Umbilical cord (tissue), 2 donors: ENCODE results near the gene GLYR1. TPM values are rescaled to one million over a fixed set of nuclear protein-coding genes. Genes with fewer than 3 reads are reported as not detected.

Experiments
- DNase-seq: peaks from one replicate; pipeline ENCODE4 v3.0.0-alpha.2; 2015; ENCODE audit warnings: low spot score
- total RNA-seq: library from RNA; depleted of rRNA; stranded (reverse); fragments of >200 nt; gene quantifications from one replicate; pipeline ENCODE4 v1.2.3, GENCODE V29; 2014; ENCODE audit warnings: low replicate concordance; ENCODE audit not compliant: insufficient read depth

The GLYR1 gene
- total RNA-seq, 1 donor from 2014 or later, result 28.6 TPM

DNA sequence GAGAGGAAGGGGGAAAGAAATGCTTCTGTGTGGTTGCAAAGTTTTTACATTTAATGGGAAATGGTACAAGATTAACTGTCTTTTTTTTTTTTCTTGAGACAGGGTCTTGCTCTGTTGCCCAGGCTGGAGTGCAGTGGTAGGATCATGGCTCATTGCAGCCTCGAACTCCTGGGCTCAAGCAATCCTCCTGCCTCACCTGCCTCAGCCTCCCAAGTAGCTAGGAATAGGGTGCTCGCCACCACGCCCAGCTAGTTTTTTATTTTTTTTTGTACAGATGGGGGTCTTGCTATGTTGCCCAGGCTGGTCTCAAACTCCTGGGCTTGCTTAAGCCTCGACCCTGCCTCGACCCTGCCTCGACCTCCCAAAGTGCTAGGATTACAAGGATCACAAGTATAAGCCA, 40.8 kb downstream of the GLYR1 start:
- DNase-seq, result peak; percentile 61

DNA sequence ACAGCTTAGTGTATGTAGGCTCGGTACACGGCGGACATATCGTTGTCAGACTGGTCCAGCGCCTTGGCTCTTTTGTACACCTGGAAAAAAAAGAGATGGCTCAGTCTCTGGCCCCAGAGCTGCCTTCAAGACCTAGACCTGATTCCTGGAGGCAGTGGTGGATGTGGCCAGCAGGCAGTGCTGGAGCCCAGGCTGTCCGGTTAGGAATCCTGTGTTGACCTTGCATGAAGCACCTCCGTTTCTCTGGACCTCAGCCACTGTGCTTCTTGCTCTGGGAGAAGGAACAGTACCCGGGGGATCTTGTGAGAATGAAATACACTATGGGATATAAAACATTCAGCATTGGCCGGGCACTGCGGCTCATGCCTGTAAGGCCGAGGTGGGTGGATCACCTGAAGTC, 41.9 kb downstream of the GLYR1 start:
- DNase-seq, result peak; percentile 24

DNA sequence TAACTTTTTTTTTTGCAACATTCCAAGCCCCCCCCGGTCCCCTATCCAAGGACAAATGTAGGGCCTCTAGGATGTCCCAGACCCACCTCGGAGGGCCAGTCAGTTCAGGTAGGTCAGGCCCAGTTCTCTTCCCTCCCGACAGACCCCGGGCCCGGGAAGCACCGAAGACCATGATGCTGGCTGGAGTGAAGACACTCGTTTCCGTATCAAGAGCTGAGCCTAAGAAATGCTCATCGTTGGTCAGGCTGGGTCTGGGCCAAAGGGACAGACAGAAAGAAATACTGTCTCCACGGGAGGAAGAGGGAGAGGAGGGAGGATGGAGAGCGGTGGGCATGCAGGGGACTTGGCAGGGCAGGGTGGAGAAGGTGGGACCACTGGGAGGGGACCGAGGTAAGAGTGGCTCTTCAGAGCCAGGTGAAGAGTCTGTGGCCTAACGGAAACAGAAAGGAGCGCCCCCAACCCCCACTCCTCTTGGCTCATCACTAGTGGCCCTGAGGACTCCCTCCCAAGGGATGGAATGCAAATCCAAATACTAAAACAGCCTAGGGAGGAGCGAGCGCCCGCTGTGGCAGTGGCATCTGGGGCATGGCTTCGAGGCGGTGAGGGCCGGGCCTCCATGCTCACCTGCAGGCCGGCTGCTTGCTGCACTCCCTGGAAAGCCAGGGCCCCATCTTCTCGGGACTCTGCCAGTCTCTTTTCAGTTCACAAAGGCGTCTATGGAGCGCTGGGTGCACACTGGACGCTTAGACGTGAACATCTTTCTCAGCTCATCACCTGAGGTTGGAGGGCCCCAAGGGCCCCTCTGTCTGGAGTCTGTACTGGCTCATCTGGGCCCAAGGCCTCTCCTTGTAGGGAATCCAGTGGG, 43.0 kb downstream of the GLYR1 start:
- DNase-seq, result peak; percentile 72

DNA sequence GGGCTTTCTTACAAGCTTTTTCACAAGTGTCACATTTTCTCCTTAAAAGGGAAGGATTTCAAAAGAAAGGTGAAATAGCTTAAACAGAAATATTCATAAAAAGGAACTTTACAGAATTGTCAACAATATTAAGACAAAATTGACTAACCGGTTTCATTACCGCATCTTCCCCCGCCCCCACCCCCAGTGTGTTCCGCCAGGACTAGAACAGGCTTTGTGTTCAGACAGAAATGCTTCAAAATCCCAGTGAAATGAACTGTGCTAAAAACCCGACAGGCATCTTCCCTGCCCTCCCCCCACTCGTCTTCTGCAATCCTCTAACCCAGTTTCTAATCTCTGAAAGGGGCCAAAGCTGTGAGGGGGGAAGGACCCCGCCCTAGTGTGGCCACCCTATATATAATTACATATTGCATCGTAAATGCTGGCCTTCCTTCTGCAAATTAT, 43.7 kb downstream of the GLYR1 start:
- peak; percentile 77 for DNase-seq

DNA sequence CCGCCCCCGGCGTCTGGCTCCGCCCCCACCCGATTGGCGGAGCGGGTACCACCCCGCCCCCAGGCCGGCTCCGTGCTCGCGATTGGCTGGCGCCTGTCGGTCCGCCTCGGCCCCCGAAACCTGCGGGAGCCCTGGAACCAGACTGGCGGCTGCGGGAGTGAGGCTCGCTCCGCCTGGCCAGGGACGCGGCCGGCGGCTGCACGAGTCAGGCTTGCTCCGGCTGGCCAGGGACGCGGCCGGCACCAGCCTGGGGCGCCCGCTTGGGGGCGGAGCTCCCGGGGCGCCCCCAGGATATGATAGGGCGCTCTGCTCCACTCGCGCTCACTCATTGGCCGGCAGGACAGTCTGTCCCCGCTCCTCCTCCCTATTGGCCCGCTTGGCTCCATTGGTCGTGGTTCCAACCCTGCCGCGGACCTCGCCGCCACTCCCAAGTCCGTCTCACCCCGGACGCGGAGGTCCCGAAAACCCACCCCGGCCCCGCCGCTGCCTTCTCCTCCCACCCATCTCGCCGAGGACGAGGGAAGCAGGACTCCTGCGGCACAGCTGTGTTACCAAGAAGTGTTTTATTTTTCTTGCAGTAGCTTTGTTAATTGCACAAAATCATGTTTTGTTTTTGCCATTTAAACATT, 44.3 kb downstream of the GLYR1 start:
- DNase-seq, result peak; percentile 98

DNA sequence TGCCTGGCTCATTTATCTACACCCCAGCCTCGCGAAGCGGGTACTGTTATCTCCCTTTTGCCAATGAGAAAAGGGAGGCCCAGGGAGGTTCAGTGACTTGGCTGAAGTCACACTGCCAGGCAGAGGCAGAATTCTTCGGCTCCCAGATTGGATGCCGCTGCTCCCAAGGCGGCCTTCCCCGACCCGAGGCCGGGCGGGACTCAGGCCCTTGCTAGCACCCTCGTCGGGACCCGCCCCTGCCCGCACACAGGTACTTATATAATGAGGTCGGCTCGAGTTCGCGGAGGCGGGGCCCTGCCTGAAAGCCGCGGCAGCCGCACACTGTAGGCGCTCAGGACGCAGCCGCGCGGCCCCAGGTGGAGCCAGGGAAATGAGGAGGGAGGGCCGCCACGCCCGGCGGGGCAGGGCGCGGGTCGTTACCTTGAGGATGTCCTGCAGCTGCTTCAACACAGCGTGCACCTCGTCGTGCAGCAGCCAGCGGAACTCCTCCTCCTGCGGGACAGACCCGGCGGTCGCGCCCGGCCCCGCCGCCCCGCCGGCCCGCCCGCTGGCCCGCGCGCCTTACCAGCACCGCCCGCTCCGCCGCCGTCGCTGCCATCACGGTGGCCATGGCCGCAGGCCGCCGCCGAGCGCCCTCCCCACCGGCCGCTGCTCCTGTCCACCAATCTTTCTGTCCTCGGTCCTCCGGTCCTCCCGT, 45.0 kb downstream of the GLYR1 start, which contains the start of gene ROGDI:
Gene ROGDI (minus strand): TSS at position 672 of the 697 bp plus-strand sequence. CDS start 62 bp downstream, at position 610.
- peak; percentile 69 for DNase-seq

DNA sequence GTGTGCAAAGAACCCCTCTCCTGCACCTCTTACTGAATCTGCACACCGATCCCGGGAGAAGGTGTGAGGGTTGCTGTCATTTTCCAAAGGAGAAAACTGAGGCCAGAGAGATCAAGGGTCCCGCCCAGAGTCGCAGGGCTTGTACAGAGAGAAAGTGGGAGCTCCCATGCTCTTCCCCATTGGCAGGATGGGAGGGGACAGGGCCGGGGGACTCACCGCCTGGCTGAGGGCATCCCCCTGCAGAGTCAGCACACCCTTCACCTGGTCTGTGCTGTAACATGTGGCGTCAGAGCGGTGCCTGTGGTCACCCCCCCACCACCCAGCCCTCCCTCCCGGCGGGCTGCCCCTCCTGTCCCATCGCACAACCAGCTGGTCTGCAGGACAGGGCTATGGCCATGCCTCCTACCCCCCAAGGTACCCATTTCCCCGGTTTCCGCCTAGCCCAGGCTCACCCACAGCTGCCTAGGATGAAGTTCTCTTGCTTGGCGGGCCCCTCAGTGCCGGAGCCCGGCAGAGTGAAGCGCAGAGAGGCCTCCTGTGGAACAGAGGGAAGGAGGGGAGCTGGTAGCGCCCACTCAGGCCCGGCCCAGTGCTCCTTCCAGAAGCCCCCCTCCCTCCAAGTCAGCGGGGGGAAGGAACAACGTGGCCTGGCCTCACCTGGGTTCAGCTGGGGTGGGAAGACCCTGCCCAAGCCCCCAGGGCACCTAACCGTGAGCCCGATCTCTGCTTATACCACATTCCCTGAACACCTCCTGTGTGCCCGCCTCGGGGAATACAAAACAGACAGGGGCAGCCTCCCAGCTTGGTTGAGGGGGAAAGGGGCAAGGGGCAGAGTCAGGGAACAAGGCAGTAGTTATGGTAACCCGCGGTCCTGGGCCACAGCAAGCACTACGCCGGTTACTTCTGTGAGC, 45.8 kb downstream of the GLYR1 start:
- DNase-seq, result no peak

DNA sequence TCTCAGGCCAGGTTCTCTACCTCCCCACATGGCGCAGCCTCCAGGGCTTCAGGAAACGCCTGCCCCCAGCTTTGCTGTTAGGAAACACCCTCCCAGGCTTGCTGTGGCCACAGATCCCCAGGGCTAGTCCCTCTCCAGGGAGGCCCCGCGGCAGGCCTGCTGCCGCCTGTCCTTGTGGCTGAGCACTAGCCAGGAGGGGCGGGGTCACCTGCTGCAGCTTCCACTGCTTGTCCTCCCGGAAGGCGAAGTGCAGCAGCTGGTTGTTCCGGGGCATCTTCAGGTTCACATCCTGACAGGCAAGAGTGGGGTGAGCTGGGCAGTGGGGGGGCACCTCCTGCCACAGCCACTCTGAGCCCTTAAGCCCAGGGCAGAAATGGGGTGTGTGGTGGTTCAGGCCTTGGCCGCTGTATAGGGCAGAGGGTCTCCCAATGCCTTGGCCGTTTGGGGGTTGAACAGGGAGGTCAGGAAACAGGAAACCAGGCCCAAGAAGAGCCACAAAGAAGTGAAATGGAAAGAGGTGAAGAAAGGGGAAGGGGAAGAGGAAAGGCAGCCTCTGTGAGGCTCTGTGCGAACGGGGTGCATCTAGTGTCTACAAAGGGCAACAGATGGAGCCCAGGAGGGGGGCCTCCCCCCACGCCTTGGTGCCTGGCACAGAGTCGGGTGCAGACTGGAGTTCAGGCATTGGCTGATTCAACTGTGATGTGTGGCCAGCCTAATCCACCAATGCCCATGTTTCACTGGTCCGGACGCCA, 46.6 kb downstream of the GLYR1 start:
- no peak for DNase-seq

DNA sequence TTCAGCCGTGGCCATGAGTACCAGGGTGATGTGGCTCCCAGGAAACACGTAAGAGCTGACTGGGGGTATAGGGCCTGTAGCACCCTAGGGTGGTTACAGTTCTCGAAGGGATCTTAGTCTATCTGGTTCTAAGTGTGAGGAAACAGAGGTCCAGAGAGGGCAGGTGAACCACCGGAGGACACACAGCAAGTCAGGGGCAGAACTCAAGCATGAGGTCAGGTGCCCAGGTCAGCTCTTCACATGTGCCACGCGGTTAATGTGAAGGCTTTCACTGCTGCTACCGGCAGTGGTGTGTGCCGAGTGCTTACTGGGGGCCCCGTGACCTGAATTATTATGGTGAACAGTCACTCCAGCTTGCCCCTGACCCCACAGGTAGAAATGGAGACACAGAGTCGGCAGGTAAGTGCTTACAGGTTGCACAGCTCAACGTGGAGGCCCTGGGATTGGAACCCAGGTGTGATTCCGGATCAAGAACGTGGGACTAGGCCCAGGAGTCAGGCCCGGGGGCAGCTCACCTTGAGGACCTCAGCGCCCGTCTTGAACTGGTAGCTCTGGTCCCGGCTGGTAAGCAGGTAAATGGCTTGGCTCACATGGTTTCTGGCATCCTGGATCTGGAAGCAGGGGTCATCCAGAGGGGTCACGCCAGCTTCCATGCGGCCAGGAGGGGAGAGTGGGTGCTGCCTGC, 47.8 kb downstream of the GLYR1 start:
- no peak for DNase-seq

DNA sequence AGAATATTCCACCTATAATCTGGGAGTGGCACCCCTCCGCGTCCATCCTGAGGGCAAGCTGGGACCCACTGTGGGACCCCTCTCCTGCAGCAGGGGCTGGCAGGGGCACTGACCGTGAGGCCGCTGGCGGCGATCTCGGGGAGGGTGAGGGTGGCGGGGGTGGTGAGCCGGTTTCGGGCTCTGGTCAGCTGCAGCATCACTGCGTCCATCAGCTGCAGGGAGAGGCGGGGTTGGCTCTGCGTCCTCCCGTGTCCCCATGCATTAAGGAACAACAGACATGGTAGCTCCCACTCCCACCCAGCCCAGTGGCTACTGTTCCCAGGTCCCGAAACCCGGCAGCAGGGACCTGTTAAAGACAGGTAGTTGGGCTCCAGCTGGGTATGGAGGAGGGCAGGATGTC, 48.6 kb downstream of the GLYR1 start:
- no peak for DNase-seq

DNA sequence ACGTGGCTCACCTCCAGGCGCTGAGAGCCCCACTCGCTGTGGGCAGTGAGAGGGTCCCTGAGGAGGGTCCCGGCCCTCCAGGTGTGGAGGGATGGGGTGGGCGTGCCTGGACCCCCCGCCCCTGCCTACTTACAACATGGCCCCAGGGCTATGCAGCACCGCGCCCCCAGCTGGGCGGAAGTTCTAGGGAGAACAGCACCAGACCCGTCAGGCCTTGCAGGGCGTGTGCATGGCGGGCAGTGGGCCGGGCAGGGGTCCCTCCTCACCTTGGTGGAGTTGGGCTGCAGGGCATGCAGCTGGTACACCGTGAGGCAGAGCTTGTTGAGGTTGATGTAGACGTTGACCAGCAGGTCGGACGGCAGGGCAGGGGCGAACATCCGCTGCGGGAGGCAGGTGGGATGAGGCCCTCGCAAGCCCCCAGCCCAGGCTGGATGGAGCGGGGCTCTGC, 49.3 kb downstream of the GLYR1 start:
- DNase-seq, result no peak

DNA sequence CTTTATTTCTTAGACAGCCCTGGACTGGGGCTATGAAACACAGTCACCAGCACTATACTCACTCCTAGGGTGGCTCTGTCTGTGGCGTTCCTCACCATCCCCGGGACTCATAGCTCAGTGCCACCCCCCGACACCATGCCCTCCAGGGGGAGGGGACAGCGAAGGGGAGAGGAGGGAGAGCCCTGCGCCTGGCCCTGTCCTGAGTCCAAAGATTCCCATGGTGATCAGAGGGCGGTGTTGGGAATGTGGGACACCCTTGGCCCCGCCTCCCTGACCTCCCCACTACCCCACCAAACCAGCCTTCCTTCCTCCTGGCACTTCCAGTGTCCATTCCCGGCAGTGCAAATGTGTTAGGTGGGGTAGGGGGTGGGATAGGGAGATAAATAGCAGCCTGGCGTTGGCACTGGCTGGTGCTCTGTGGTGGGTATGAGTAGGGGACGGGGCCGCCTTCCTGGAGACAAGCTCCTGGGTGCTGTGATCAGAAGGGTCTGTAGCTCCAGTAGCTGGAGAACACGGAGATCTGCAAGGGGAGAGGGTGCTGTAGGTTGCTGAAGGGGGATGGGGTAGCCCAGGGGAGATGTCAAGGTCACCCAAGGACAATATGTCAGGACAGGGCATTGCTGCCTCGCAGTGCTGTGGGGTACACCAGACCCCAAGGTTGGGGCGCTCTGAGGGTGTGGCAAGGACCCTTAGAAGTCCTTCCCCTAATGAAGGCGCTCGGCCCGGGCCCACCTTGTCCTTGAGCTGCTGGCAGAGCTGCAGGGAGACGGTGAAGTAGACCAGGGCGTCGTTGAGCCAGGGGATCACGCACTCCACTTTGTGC, 49.9 kb downstream of the GLYR1 start:
- DNase-seq, result no peak

DNA sequence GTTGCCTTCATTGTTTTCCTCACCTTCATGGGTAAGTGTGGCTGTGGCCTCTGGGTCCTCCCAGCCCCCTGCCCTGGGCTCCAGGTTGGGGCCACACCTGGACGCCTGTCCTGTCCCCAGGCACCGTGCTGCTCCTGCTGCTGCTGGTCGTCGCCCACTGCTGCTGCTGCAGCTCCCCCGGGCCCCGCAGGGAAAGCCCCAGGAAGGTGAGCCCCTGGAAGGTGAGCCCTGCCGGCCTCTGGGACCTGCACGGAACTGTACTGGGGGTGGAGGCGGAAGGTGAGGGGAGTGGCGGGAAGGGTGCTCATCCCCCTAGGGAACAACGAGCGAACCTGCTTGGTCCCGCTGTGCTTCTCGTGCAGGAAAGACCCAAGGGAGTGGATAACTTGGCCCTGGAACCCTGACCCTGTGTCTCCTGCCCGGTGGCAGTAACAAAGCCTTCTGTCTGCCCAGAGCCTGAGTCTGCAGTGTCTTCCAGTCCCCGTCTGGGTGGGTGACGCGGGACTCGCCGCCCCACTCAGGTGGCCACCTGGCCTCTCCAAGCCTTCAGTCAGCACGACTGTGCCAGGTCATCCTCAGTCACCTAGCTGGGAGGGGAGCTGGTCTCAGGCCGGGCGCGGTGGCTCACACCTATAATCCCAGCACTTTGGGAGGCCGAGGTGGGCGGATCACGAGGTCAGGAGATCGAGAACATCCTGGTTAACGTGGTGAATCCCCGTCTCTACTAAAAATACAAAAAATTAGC, 51.1 kb downstream of the GLYR1 start:
- DNase-seq, result no peak

DNA sequence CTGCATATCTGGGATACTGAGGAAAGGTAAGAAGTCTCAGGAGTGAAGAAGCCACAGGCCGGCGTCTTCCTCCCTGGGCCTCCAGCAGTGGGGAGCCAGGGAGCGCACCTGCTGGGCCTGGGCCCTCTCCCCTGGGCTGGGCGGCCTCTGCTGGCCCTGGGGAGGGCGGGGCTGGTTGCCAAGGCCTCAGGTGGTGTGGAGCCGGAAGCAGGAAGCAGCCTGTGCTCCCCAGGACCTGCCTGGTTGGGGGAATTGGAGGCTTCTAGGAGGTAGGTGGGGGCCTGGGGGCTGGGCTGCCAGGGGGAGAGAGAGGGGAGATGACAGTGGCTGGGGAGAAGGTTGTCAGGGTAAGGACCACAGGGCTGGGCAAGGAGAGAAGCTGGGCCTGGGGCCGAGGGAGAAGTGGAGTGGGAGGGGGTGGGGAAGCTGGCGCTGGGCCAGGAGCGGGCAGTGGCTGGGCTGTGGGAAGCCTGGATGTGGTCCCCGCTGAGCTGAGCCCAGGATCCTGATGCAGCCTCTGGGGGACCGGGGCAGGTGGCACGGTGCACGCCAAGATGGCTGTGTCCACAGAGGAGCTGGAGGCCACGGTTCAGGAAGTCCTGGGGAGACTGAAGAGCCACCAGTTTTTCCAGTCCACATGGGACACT, 51.8 kb downstream of the GLYR1 start, which contains the start of gene SMIM22:
Gene SMIM22 (plus strand): TSS at position 189 of the 647 bp plus-strand sequence. CDS start 366 bp downstream, at position 555.
- no peak for DNase-seq

DNA sequence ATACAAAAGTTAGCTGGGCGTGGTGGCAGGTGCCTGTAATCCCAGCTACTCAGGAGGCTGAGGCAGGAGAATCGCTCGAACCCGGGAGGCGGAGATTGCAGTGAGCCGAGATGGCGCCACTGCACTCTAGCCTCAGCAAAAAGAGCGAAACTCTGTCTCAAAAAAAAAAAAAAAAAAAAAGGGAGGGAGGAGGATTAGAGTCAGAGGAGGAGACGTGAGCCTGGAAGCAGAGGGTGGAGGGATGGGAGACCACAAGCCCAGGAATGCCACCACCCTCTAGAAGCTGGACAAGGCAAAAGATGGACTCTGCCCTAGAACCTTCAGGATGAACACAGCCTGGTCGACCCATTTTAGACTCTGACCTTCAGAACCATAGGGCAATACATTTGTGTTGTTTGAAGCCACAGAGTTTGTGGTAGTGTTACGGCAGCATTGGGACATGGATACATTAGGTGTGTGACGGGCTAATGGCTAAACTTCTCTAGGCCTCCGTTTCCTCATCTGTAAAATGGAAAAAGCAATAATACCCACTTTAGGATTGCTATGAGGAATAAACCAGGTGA, 54.1 kb downstream of the GLYR1 start:
- no peak for DNase-seq

DNA sequence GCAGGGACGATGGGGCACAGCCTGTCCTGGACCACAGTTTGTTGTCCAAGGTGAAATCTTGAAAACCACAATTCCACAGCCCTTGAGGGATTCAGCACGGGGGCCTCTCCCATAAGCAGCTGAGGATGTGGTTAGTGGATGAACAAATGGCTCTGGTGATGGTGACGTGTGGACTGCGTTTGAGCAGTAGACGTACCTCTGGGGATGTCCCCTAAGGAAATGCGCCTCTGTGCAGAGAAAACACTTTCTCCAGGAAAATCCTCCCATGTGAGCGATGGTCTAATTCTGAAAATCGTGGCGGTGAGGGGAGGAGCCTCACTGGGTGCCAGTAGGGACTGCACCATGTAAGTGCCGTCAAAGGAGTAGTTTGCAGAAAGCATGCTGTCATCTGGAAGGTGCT, 56.2 kb downstream of the GLYR1 start:
- DNase-seq, result no peak

DNA sequence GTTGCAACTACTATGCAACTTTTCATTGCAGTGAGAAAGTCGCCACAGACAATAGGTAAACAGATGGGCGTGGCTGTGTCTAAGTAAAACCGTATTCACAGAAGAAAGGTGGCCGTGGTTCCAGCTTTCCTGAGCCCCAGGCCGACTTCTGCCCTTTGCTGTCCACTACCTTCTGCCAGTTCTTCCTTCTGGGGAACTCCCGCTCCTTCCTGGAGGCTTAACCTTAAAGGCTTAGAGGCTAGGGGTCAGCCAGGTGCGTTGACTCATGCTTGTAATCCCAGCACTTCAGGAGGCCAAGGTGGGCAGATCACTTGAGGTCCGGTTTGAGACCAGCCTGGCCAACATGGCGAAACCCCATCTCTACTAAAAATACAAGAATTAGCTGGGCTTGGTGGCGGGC, 56.8 kb downstream of the GLYR1 start:
- DNase-seq, result no peak
